ENCODE results near the gene POLR1A.

POLR1A gene

DNA sequence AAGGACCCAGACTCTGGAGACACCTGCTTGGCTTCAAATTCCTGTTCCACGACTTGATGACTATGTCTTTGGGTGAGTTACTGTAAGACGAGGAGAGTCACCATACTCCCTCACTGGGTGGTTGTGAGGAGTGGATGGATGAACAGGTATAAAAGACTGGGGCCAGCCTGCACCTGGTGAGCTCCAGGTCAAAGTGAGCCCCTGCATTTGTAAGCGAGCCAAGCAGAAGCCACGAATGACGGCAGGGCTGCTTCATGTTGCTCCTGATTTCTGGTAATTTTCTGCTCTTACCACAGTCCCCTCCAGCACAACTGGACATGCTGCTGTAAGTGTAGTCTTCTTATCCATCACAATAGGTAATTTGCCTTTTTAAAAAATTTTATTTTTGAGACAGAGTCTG is 86.6 kb downstream of the POLR1A start:
- peak; percentile 35 for DNase-seq

DNA sequence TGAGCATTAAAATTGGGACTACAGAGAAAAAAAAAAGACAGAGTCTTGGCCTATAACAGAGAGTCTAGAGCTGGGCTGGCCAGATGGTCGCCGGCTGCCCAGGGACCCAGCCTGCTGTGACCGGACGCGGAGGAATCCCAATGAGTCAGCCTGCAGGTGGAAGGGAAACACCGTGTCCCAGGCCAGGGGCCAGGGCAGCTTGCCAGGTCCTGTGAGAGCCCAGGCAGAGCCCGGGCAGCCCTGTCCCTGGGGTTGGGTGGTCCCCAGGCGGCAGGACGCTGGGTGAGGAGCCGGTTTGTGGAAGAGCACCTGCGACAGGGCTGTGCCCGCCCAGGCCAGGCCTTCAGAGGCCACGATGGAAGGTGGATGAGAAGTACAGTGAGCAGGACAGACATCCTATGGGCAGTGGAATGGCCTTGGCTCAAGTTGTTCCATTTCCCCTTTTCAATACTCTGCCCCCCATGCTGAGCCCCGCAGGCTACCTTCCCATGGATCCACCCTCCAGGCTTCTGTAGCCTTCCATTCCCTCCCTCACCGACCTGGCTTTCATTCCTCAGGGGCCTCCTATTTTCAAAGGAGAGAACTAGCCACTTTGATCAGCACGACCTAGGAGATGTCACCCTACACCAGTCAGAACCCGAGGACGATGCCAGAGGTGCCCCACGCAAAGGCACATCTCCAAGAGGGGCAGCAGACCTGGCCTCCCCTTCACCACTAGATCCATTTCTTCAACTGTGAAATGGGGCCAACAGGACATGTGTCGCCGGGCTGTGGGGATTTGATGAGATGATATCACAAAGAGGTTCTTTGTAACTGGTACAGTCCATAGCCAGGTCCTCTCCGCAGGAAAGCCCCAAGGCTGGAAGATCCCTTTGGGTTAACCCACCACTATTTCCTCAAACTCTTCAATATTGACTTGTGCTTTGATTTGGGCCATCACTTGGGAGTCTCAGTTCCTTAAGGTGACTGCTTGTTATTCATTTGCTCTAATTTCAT is 87.5 kb downstream of the POLR1A start:
- peak; percentile 44 for DNase-seq

DNA sequence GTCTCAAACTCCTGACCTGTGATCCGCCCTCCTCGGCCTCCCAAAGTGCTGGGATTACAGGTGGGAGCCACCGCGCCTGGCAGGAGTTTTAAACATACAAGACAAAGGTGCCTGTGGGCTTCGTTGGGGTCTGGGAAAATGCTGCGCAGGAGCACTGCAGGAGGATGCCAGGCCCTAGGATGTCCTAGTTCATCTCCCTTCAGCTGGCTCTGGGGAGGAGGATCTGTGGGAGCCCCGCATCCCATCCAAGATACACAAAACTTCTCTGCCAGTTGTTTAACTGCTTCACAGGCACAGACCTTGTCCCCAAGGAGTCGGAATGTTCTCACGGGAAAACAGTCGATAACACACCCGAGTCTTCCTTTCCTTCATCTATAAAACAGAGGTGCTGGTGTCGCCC is 89.1 kb downstream of the POLR1A start:
- no peak for DNase-seq

DNA sequence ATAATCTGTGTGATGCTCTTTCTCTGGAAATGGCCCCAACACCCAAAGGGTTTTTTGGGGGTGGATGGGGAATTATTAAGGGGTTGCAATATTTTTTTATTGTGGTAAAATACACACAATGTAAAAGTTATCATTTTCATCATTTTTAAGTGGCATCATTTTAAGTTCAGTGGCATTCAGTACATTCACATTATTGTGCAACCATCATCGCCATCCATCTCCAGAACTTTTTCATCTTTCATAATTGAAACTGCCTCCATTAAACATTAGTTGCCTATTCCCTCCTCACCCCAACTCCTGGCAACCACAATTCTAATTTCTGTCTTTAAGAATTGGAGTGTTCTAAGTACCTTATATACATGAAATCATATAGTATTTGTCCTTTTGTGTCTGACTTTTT is 90.0 kb downstream of the POLR1A start:
- DNase-seq: no peak

DNA sequence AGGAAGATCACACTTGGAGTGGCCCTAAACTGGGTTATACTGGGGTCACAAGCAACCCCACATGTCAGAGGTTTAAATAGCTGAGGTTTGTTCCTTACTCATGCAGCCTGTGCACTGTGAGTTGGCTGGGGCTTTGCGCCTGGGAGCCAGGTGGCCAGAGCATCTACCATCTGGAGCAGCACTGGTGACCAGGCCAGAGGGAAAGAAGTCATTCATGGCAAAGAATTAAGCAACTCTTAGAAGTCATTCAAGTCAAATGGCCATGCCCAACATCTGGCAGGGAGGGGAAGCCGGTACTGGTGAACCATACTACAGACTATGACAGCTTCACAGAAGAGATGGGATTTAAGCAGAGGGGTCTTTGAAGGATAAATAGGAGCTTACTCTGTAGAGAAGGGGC is 90.7 kb downstream of the POLR1A start:
- DNase-seq: peak; percentile 17

DNA sequence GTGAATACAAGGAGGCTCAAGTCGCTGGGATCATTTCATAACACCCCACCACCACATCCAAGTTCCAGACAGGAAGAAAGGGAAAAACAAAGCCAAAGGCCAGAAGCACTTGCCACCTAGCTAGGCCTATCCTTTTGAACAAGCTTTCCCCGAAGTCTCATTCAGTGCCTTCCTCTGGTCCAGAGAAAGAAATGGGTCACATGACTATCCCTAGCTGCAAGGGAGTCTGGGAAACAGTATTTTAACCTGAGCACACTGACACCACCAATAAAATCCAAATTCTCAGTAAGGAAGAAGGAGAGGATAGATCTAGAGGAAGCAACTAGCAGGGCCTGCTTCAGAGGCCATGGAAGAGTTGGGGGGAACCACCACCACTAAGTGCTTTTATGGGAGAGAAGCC is 91.2 kb downstream of the POLR1A start:
- DNase-seq: peak; percentile 22

DNA sequence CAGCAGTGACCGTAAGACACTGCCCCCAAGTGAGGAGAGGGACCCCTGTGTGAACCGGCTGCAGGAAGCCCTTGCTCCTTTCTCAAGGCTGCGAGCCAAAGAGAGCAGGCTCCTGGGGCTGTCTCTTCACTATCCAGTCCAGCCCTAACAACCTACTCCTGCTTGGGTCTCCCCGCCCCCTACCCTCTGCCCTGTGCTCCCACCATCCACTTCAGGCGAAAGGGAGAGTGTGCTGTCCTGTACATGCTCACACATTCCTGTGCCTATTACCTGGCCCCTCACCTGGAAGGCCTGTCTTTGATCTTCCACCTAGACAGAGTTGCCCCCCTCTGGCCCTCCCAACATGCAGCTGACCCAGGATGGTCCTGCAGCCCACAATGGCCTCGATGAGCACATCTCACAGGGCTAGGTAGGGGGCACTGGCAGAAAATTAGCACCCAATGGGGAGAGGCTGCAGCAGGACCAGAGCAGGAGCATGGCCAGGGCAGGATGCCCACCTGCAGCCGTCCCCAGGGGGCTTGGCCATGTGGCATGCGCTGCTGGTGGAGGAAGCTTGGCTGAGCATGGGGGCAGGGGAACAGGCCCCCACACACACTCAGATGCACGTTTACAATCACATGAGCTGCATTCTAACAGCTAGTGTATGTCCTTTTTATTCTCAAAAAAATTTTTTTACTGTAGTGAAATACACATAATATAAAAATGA is 93.5 kb downstream of the POLR1A start:
- peak; percentile 37 for DNase-seq

DNA sequence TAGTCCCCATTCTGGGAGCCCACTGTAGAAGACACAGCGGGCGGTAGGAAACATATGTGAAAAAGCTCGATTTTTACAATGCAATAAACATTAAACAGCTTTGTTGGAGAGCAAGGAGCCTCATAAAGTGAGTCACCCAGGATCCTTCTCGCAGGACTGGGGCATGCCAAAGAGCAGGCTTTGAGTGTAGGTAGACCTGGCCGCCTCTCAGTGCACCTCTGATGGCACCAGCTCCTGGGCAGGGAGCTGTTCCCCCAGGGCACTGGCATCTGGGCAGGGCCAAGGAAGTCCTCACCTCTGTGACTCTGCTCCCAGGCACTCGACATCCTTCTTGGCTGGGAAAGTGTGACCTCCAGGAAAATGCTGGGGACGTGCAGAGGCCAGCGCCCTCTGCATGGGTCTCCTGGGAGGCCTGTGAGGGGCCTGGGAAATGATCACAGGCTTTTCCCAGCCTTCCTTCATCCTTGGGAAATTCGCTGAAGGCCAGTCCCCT is 94.2 kb downstream of the POLR1A start:
- DNase-seq: peak; percentile 43

DNA sequence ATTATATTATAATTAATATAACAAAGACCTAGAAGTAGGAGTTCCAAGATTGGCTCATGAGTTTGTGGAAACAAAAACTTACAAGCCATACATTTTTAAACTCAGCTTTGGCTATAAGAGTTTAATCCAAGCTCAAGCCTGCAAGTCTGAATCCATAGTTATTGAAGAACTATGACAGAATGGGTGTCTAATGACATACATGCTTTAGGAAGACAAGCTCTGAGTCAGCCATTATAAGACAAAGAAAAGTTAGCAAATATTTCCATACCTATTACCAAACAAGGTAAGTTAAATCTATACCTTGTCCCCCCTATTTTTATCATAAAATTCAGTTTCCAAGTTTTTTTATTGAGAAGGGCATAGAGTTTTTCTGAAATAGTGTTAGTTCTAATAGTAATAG is 95.6 kb downstream of the POLR1A start:
- DNase-seq: no peak

DNA sequence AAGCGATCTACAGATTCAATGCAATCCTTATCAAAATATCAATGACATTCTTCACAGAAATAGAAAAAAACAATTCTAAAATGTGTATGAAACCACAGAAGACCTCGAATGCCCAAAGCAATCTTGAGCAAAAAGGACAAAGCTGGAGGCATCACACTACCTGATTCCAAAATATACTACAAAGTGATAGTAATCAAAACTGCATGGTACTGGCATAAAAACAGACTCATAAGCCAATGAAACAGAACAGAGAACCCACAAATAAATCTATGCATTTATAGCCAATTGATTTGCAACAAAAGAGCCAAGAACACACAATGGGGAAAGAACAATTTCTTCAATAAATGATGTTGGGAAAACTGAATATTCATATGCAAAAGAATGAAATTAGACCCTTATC is 99.2 kb downstream of the POLR1A start:
- no peak for DNase-seq

DNA sequence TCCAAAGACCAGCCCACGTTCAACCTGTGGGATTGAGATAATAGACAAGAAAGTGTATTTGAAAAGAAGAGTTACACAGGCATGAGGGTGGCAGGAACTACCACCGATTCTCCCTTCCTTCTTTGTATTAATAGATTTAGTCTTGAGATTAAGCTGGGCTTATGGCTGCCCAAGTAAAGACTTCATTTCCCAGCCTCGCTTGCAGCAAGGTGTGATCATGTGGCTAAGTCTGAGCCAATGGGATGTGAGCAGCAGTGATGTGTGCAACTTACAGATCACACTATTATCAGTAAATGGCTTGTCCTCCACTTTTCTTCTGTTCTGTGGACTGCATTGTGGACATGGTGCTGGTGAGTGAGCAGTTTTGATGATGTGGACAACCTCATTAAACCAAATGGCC is 101.7 kb downstream of the POLR1A start:
- DNase-seq: no peak

DNA sequence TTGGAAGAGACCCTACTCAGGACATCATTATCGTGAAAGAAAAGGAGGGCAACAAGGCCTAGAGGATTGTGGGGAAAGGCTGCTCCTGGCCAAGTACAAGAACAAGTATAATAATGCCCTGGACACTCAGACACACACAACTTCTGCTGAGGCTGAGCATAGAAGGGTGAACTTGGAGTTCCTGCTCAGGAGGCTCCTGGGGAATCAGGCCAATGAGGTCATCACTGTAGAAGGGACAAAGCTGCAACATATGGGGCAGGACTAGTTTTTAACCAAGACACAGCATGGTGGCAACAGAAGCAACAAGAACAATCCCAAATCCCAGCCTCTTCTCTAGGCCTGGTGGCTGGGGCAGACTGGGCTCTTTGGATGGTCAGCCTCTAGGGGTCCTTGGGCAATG is 102.6 kb downstream of the POLR1A start:
- DNase-seq: no peak

DNA sequence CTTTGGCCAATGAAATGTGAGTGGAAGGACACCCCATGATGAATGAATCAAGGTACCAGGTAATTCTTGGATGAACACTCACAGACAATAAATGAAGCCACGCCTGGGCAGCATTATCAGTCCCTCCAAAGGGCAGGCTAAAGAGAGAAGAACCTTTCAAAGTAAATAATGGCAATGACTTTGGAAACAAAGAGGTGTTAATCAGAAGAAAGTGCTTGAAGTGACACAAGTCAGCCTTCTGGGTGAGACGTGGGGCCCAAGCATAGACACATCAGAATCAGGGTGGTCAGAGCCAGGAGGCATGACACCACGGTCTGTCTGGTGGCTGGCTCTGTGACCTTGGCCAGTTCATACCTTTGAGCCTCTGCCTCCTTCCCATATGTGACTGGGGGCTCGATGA is 103.3 kb downstream of the POLR1A start:
- no peak for DNase-seq

DNA sequence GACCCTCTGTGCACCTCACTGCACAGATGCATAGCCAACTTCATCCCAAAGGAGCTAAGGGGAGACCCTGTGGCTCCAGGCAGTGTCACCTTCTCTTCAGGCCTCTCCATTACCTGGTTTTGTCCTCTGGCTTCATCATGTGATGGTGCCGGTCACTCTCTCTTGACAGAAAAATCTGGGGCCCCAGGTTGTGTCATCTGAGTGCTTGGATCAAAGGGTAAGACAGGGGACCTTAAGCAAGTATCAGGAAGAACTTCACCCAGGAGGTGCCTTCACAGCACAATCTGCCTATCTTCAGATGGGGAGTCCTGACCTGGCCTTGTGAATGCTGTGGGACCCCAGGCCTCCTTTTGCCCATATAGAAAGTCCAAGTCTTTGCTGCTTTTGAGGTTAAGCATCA is 104.4 kb downstream of the POLR1A start:
- no peak for DNase-seq

DNA sequence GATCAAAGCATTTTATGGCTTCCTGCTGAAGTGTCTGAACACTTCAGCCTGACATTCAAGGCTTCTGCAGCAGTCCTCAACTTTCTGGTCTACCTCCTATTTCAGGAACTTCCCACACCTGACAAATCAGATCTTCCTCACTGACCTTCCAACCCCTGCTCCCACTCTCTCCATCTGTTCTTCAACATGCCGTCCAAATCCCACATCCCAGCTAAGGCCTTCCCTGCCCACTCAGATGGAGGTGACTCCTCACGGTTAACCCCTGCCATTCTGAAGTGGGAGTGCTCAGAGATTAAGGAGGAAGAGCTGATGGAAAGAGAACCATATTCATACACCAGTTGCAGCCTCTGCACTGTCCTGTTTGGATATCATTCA is 104.8 kb downstream of the POLR1A start:
- no peak for DNase-seq

DNA sequence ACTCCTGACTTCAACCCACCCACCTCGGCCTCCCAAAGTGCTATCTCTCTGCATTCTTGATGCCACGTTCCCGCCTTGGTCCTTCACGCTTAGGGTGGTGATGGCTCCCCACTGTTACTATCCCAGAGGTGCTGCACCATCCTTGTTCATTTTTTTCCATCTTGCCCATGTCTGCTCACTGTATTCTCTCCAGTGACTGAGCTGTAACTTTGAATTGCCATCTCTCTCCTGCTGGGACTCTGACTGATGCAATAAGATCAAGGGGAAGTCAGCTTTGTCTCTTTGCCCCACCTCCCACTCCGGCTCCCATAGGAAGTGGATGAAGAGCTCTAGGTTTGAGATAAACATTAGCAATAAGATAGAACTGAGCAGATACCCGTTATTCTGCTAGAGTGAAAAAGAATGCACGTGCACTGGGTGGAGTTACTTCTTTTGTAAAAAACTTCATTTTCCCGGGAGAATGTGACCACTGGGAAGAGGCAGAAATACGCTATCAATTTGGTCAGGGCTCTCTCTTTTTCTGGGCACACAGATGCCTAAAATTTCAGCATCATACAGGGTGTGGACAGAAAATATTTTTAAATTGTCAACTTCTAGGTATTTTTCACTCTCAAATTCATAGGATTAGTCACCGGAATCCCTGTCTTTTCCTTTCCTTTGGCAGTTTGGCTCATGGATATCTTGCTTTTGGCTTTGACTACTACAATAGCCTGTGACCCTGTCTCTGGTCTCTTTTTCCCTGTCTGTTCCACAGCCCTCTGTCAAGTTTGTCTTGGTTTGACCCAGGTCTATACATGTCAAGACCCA is 105.4 kb downstream of the POLR1A start:
- DNase-seq: no peak

DNA sequence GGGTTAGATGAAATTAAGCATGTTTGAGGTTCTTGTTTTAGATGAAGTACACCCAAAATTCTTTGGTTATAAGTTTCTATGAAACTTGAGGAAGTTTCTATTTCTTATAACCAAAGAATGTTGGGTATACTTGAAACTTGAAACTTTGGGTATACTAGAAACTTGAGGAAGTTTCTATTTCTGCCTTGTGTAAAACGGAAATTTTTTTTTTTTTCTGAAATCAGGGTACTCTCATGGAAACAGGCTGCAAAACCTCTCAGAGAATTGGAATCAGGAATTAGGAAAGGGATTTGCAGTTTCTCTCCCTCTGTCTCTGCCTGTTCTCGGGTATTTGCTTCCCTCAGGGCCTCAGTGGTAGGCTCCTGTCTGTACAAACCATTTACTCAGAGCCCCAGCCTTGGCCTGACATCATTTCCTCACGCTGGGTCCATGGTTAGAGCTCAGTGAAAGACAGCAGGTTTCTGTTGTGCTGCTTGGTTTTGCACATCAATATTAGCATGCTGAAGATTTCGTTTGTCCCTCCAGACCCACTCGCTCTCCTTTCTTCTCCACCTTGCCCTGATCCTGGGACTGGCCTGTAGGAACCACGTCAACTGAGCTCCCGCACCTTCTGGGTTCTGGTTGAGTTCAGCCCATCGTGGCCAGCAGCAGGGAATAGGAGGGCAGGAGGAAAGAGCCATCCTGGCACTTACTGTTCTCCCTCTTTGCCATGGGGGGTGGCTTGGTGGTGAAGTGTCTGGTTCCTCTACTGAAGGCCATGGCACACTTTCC is 106.4 kb downstream of the POLR1A start:
- DNase-seq: no peak

DNA sequence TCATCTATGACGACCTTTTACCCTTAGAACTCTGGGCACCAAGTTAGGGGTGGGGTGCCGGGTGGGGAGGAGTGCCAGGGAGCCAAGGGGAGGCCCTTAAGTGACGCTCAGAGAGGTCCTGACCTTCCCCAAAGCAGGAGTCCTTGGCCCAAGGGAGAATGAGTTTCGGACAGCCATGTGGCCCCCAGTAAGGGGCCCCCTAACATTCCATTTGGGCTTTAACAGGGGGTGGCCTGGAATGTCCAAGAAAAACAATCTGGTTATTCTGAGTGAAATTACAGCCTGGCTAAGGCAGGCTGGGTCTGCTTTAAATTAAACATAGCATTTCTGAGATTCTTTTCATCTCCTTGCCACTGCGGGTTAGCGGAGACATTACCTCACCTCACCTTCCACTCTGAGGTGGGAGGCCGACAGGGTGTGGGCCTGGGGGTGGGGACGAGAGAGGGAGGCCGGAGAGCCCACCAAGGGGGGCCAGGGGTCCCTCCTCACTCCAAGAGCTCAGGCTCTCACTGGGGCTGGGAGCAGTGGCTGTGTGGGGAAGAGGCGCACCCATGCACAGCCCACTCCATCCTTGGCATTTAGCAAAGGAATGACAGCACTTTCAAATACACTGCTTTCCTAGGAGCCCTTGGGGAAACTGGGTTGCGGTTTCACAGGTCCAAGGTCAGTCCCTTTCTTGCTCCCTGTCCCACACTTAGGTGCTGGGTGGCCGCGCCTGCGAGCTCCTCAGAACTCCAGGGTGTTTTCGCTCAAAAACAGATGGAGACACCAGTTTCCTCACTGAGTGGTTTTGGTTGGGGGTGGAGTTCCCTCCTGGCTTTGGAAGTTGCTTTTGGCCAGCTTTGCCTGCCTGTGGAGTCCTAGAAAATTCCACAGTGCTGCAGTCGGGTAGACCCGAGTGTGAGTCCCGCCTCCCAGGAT is 107.4 kb downstream of the POLR1A start:
- peak; percentile 82 for DNase-seq

DNA sequence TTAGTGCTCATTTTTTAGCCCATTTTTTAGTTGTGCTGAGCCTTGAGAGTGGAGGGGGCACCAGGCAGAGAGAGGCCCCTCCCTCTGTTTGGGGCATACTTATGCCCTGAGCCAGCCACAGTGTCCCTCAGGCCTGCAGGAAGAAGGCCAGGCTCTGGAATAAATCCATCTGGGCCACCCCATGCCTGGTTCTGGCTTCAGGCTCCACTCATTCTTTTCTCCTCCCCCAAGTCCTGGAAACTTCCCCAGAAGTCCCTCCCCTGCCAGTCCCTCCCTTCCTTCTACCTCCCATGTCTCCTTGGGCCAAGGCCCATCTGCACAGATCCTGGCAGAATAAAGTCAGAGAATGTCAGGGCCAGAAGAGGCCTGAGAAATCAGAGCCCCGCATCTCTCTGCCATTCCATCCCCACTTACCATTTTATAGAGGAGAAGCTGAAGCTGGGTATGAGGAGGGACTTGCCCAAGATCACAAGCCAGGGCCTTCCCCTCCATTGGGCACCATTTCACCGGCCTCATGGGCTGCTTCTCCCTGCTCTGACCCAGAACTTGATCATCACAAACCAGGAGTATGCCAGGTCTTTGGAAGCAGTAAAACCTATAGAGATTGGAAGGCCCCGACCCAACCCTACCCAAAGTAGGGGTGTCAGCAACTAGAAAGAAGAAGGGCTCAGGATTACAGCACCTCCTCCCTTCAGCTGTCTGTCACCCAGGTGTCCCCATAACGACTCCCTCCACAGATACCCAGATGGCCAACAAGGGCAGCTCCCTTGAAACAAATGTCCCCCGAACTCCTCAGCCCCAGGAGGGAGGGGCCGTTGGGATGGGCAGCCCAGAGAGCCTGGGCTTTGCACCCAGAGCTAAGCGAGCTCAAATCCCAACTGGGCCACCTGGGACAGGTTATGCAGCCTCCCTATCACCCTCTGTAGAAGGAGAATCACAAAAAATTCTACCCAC is 108.4 kb downstream of the POLR1A start:
- peak; percentile 70 for DNase-seq

DNA sequence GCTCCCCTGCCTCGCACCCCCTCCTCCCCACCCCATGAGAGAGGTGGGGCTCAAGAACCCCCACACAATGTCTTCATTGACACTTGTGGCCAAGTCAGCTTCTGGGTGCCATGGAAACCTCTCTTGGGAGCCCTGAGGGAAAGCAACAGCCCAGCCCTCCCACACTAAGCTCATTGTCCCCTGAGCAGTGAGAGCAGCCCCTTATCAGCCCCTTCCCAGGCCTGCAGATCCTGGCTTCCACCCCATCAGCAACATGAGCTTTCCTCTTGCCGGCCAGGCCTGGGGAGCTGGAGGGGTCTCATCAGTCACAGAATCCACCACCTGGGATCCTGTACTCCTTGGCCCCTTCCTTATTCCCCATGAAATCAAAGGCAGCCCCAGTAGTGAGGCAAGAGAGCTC is 109.1 kb downstream of the POLR1A start:
- DNase-seq: no peak

All from right forelimb (tissue), 1 donor.